Measurements from ENCODE around the gene ESYT2.

The ESYT2 gene

GRCh38 chr7:158753900-158754299 is 75.4 kb downstream of the ESYT2 start:
- no peaks in the 10 kb centered on the region for H3K4me1 ChIP-seq (ENCODE audit: control insufficient read depth, insufficient read depth, low read length)
- H3K4me3 ChIP-seq (ENCODE audit: low read length in 2 of 2), result no peak overlapping the region
- H3K9me3 ChIP-seq (ENCODE audit: control insufficient read depth in 2 of 2, low read length in 2 of 2), result no peaks in the 10 kb centered on the region
- H3K36me3 ChIP-seq (ENCODE audit: control insufficient read depth in 2 of 2, insufficient read depth in 2 of 2, low read length in 2 of 2), result peaks cover 27 to 36% of the 10 kb centered on the region in 2 donors
- H3K27me3 ChIP-seq (ENCODE audit: control insufficient read depth in 1 of 2, insufficient read depth in 2 of 2, low read length in 2 of 2), result no peaks in the 10 kb centered on the region
- no peak overlapping the region for H3K9ac ChIP-seq (ENCODE audit: low read length in 2 of 2)
- no peak overlapping the region for H3K27ac ChIP-seq (ENCODE audit: low read length)

GRCh38 chr7:158751751-158752150 is 77.6 kb downstream of the ESYT2 start:
- no peak overlapping the region for H3K9ac ChIP-seq (ENCODE audit: low read length in 2 of 2)
- H3K4me3 ChIP-seq (ENCODE audit: low read length in 2 of 2), result no peak overlapping the region
- H3K36me3 ChIP-seq (ENCODE audit: control insufficient read depth in 2 of 2, insufficient read depth in 2 of 2, low read length in 2 of 2), result peaks cover 22 to 33% of the 10 kb centered on the region in 2 donors
- no peaks in the 10 kb centered on the region for H3K27me3 ChIP-seq (ENCODE audit: control insufficient read depth in 1 of 2, insufficient read depth in 2 of 2, low read length in 2 of 2)
- H3K9me3 ChIP-seq (ENCODE audit: control insufficient read depth in 2 of 2, low read length in 2 of 2), result no peaks in the 10 kb centered on the region
- no peaks in the 10 kb centered on the region for H3K4me1 ChIP-seq (ENCODE audit: control insufficient read depth, insufficient read depth, low read length)
- no peak overlapping the region for H3K27ac ChIP-seq (ENCODE audit: low read length)

GRCh38 chr7:158751199-158751598 is 78.1 kb downstream of the ESYT2 start:
- no peaks in the 10 kb centered on the region for H3K4me1 ChIP-seq (ENCODE audit: control insufficient read depth, insufficient read depth, low read length)
- H3K27ac ChIP-seq (ENCODE audit: low read length), result no peak overlapping the region
- H3K9ac ChIP-seq (ENCODE audit: low read length in 2 of 2), result no peak overlapping the region
- no peak overlapping the region for H3K4me3 ChIP-seq (ENCODE audit: low read length in 2 of 2)
- no peaks in the 10 kb centered on the region for H3K27me3 ChIP-seq (ENCODE audit: control insufficient read depth in 1 of 2, insufficient read depth in 2 of 2, low read length in 2 of 2)
- H3K36me3 ChIP-seq (ENCODE audit: control insufficient read depth in 2 of 2, insufficient read depth in 2 of 2, low read length in 2 of 2), result peaks cover 19 to 34% of the 10 kb centered on the region in 2 donors
- no peaks in the 10 kb centered on the region for H3K9me3 ChIP-seq (ENCODE audit: control insufficient read depth in 2 of 2, low read length in 2 of 2)

- H3K4me3 ChIP-seq (ENCODE audit: low read length in 2 of 2), result no peak overlapping the region
- no peaks in the 10 kb centered on the region for H3K9me3 ChIP-seq (ENCODE audit: control insufficient read depth in 2 of 2, low read length in 2 of 2)
- H3K9ac ChIP-seq (ENCODE audit: low read length in 2 of 2), result no peak overlapping the region
- no peaks in the 10 kb centered on the region for H3K4me1 ChIP-seq (ENCODE audit: control insufficient read depth, insufficient read depth, low read length)
- peaks cover 17 to 35% of the 10 kb centered on the region in 2 donors for H3K36me3 ChIP-seq (ENCODE audit: control insufficient read depth in 2 of 2, insufficient read depth in 2 of 2, low read length in 2 of 2)
- H3K27ac ChIP-seq (ENCODE audit: low read length), result no peak overlapping the region
- no peaks in the 10 kb centered on the region for H3K27me3 ChIP-seq (ENCODE audit: control insufficient read depth in 1 of 2, insufficient read depth in 2 of 2, low read length in 2 of 2)
Observed at GRCh38 chr7:158750702-158751101, 78.6 kb downstream of the ESYT2 start.

- Histone ChIP-seq H3K27ac (ENCODE audit: low read length) (no peak overlapping the region), H3K27me3 (ENCODE audit: control insufficient read depth in 1 of 2, insufficient read depth in 2 of 2, low read length in 2 of 2) (no peaks in the 10 kb centered on the region), H3K4me1 (ENCODE audit: control insufficient read depth, insufficient read depth, low read length) (no peaks in the 10 kb centered on the region), H3K36me3 (ENCODE audit: control insufficient read depth in 2 of 2, insufficient read depth in 2 of 2, low read length in 2 of 2) (peaks cover 12 to 24% of the 10 kb centered on the region in 2 donors), H3K4me3 (ENCODE audit: low read length in 2 of 2) (no peak overlapping the region), H3K9me3 (ENCODE audit: control insufficient read depth in 2 of 2, low read length in 2 of 2) (no peaks in the 10 kb centered on the region), H3K9ac (ENCODE audit: low read length in 2 of 2) (no peak overlapping the region)
Observed at GRCh38 chr7:158749396-158749795, 79.9 kb downstream of the ESYT2 start.

- H3K27me3 ChIP-seq (ENCODE audit: control insufficient read depth in 1 of 2, insufficient read depth in 2 of 2, low read length in 2 of 2), result no peaks in the 10 kb centered on the region
- no peak overlapping the region for H3K4me3 ChIP-seq (ENCODE audit: low read length in 2 of 2)
- no peaks in the 10 kb centered on the region for H3K4me1 ChIP-seq (ENCODE audit: control insufficient read depth, insufficient read depth, low read length)
- H3K9ac ChIP-seq (ENCODE audit: low read length in 2 of 2), result no peak overlapping the region
- H3K27ac ChIP-seq (ENCODE audit: low read length), result no peak overlapping the region
- H3K36me3 ChIP-seq (ENCODE audit: control insufficient read depth in 2 of 2, insufficient read depth in 2 of 2, low read length in 2 of 2), result peaks cover 18 to 26% of the 10 kb centered on the region in 2 donors
- no peaks in the 10 kb centered on the region for H3K9me3 ChIP-seq (ENCODE audit: control insufficient read depth in 2 of 2, low read length in 2 of 2)
Observed at GRCh38 chr7:158748335-158748734, 81.0 kb downstream of the ESYT2 start.

GRCh38 chr7:158747408-158747807 is 81.9 kb downstream of the ESYT2 start:
- H3K4me1 ChIP-seq (ENCODE audit: control insufficient read depth, insufficient read depth, low read length), result no peaks in the 10 kb centered on the region
- H3K27me3 ChIP-seq (ENCODE audit: control insufficient read depth in 1 of 2, insufficient read depth in 2 of 2, low read length in 2 of 2), result no peaks in the 10 kb centered on the region
- H3K4me3 ChIP-seq (ENCODE audit: low read length in 2 of 2), result no peak overlapping the region
- no peak overlapping the region for H3K27ac ChIP-seq (ENCODE audit: low read length)
- no peak overlapping the region for H3K9ac ChIP-seq (ENCODE audit: low read length in 2 of 2)
- H3K9me3 ChIP-seq (ENCODE audit: control insufficient read depth in 2 of 2, low read length in 2 of 2), result no peaks in the 10 kb centered on the region
- H3K36me3 ChIP-seq (ENCODE audit: control insufficient read depth in 2 of 2, insufficient read depth in 2 of 2, low read length in 2 of 2), result peaks cover 22 to 33% of the 10 kb centered on the region in 2 donors

GRCh38 chr7:158746957-158747356 is 82.4 kb downstream of the ESYT2 start:
- H3K36me3 ChIP-seq (ENCODE audit: control insufficient read depth in 2 of 2, insufficient read depth in 2 of 2, low read length in 2 of 2), result peaks cover 22 to 37% of the 10 kb centered on the region in 2 donors
- H3K9me3 ChIP-seq (ENCODE audit: control insufficient read depth in 2 of 2, low read length in 2 of 2), result no peaks in the 10 kb centered on the region

GRCh38 chr7:158745057-158745715 is 84.1 kb downstream of the ESYT2 start:
- no peaks in the 10 kb centered on the region for H3K9me3 ChIP-seq (ENCODE audit: control insufficient read depth in 2 of 2, low read length in 2 of 2)
- no peak overlapping the region for H3K4me3 ChIP-seq (ENCODE audit: low read length in 2 of 2)
- peaks cover 15% of the 10 kb centered on the region for H3K4me1 ChIP-seq (ENCODE audit: control insufficient read depth, insufficient read depth, low read length)
- no peak overlapping the region for H3K27ac ChIP-seq (ENCODE audit: low read length)
- no peaks in the 10 kb centered on the region for H3K27me3 ChIP-seq (ENCODE audit: control insufficient read depth in 1 of 2, insufficient read depth in 2 of 2, low read length in 2 of 2)
- no peak overlapping the region for H3K9ac ChIP-seq (ENCODE audit: low read length in 2 of 2)
- H3K36me3 ChIP-seq (ENCODE audit: control insufficient read depth in 2 of 2, insufficient read depth in 2 of 2, low read length in 2 of 2), result peaks cover 26 to 48% of the 10 kb centered on the region in 2 donors

More at GRCh38 chr7:158746957-158747356, 82.4 kb downstream of the ESYT2 start:
- H3K9ac ChIP-seq (ENCODE audit: low read length in 2 of 2), result no peak overlapping the region
- no peaks in the 10 kb centered on the region for H3K27me3 ChIP-seq (ENCODE audit: control insufficient read depth in 1 of 2, insufficient read depth in 2 of 2, low read length in 2 of 2)
- H3K4me3 ChIP-seq (ENCODE audit: low read length in 2 of 2), result no peak overlapping the region
- no peaks in the 10 kb centered on the region for H3K4me1 ChIP-seq (ENCODE audit: control insufficient read depth, insufficient read depth, low read length)
- H3K27ac ChIP-seq (ENCODE audit: low read length), result no peak overlapping the region

GRCh38 chr7:158744070-158744469 is 85.2 kb downstream of the ESYT2 start:
- Histone ChIP-seq H3K27me3 (ENCODE audit: control insufficient read depth in 1 of 2, insufficient read depth in 2 of 2, low read length in 2 of 2) (no peaks in the 10 kb centered on the region), H3K27ac (ENCODE audit: low read length) (no peak overlapping the region), H3K4me1 (ENCODE audit: control insufficient read depth, insufficient read depth, low read length) (peaks cover 20% of the 10 kb centered on the region), H3K9me3 (ENCODE audit: control insufficient read depth in 2 of 2, low read length in 2 of 2) (no peaks in the 10 kb centered on the region), H3K9ac (ENCODE audit: low read length in 2 of 2) (no peak overlapping the region), H3K36me3 (ENCODE audit: control insufficient read depth in 2 of 2, insufficient read depth in 2 of 2, low read length in 2 of 2) (peaks cover 26 to 54% of the 10 kb centered on the region in 2 donors), H3K4me3 (ENCODE audit: low read length in 2 of 2) (no peak overlapping the region)

- Histone ChIP-seq H3K9me3 (ENCODE audit: control insufficient read depth in 2 of 2, low read length in 2 of 2) (no peaks in the 10 kb centered on the region), H3K4me1 (ENCODE audit: control insufficient read depth, insufficient read depth, low read length) (peaks cover 20% of the 10 kb centered on the region), H3K9ac (ENCODE audit: low read length in 2 of 2) (no peak overlapping the region), H3K27me3 (ENCODE audit: control insufficient read depth in 1 of 2, insufficient read depth in 2 of 2, low read length in 2 of 2) (no peaks in the 10 kb centered on the region), H3K4me3 (ENCODE audit: low read length in 2 of 2) (no peak overlapping the region), H3K27ac (ENCODE audit: low read length) (no peak overlapping the region), H3K36me3 (ENCODE audit: control insufficient read depth in 2 of 2, insufficient read depth in 2 of 2, low read length in 2 of 2) (peaks cover 30 to 59% of the 10 kb centered on the region in 2 donors)
Observed at GRCh38 chr7:158743219-158743618, 86.1 kb downstream of the ESYT2 start.
